Measurements from ENCODE around the gene DOCK8. TPM values are rescaled to one million over a fixed set of nuclear protein-coding genes. Genes with fewer than 3 reads are reported as not detected.

Gene DOCK8
- total RNA-seq, 2 experiments from 2014 or later = 163 to 166 TPM

DNA sequence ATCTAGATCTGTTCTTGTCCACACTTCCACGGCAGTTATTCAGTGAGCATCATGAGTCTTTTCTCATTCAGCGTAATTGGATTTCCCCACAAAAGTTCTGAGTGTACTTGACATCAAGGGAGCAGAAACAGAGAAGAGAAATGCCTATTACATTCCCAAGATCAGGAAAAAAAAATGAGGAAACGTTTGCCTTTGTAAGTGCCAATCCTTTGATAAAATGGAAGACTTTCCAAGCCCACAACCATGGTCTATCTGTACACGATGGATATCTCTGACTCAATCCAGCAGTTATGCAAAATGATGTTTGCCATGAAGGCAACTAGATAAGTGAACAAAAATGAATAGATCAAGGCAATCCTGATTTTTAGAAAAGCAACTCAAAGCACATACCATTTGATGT is 235.9 kb downstream of the DOCK8 start:
- DNase-seq (no peak), ATAC-seq (no peak)
- H3K4me3 Mint-ChIP-seq = no peak overlapping the region
- intact Hi-C loops (cut with micrococcal nuclease) = no loop called here
- CTCF ChIA-PET = no interaction called here
- H3K27me3 Mint-ChIP-seq = no peaks in the 10 kb centered on the region
- no peaks in the 10 kb centered on the region for H3K9me3 Mint-ChIP-seq
- peaks cover 20% of the 10 kb centered on the region for H3K4me1 Mint-ChIP-seq (ENCODE audit: low read depth)
- H3K27ac Mint-ChIP-seq = no peak overlapping the region
- H3K36me3 Mint-ChIP-seq (ENCODE audit: low read depth) = peaks cover 53% of the 10 kb centered on the region
- TF ChIP-seq, protein P1, sequence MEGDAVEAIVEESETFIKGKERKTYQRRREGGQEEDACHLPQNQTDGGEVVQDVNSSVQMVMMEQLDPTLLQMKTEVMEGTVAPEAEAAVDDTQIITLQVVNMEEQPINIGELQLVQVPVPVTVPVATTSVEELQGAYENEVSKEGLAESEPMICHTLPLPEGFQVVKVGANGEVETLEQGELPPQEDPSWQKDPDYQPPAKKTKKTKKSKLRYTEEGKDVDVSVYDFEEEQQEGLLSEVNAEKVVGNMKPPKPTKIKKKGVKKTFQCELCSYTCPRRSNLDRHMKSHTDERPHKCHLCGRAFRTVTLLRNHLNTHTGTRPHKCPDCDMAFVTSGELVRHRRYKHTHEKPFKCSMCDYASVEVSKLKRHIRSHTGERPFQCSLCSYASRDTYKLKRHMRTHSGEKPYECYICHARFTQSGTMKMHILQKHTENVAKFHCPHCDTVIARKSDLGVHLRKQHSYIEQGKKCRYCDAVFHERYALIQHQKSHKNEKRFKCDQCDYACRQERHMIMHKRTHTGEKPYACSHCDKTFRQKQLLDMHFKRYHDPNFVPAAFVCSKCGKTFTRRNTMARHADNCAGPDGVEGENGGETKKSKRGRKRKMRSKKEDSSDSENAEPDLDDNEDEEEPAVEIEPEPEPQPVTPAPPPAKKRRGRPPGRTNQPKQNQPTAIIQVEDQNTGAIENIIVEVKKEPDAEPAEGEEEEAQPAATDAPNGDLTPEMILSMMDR (IDR thresholded peaks at IDR 0.05) = no peak
- POLR2A ChIA-PET = no interaction called here

DNA sequence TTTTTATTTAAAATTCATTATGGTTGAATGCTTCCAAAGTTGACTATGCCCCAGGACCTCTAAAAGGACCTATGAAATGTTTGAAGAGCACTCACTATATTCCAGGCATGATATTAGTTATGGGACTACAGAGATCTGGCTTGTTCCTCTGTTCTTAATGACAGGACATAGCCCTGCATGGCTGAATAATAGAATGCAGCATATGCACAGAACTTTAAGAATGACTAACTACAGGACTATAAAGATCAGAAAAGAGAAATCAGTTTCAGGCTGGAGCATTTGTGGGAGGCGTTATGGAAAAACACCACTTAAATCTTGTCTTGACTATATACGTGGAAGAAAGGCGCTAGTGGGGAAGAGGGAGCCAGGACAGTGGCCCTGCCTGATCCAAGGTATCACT is 239.2 kb downstream of the DOCK8 start:
- H3K27me3 Mint-ChIP-seq = no peaks in the 10 kb centered on the region
- no peak for ATAC-seq
- CTCF ChIA-PET = no interaction called here
- peaks cover 6% of the 10 kb centered on the region for H3K4me1 Mint-ChIP-seq (ENCODE audit: low read depth)
- no peak overlapping the region for H3K27ac Mint-ChIP-seq
- peaks cover 32% of the 10 kb centered on the region for H3K36me3 Mint-ChIP-seq (ENCODE audit: low read depth)
- intact Hi-C loops (cut with micrococcal nuclease) = no loop called here
- no peak overlapping the region for H3K4me3 Mint-ChIP-seq
- no peak for DNase-seq
- no peaks in the 10 kb centered on the region for H3K9me3 Mint-ChIP-seq
- POLR2A ChIA-PET = no interaction called here
- TF ChIP-seq, protein P1 (IDR thresholded peaks at IDR 0.05) = no peak

DNA sequence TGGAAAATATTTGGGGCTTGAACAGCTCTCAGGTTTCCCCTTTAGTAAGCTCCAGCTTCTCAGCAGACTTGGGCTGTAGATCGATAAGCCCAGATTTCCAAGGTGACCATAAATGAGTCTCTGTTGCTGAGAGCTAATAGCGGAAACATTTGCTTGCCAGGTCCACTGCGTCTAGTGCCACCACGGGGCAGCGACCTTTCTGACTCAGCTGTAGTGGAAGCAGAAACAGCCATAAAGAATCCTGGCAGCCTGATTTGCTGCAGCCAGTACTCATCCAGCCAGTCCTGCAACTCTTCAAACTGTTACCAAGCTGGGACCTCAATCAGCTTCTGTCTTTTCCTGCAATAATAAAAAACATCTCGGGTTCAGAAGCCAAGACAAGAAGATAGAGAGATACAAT is 241.7 kb downstream of the DOCK8 start:
- H3K4me3 Mint-ChIP-seq = no peak overlapping the region
- H3K9me3 Mint-ChIP-seq = no peaks in the 10 kb centered on the region
- TF ChIP-seq, protein P1 (IDR thresholded peaks at IDR 0.05) = no peak
- H3K36me3 Mint-ChIP-seq (ENCODE audit: low read depth) = peaks cover 33% of the 10 kb centered on the region
- no peaks in the 10 kb centered on the region for H3K27me3 Mint-ChIP-seq
- ChIA-PET CTCF (no interaction called here), POLR2A (no interaction called here)
- intact Hi-C loops (cut with micrococcal nuclease) = no loop called here
- peaks cover 13% of the 10 kb centered on the region for H3K4me1 Mint-ChIP-seq (ENCODE audit: low read depth)
- no peak for DNase-seq
- H3K27ac Mint-ChIP-seq = no peak overlapping the region
- ATAC-seq = no peak

DNA sequence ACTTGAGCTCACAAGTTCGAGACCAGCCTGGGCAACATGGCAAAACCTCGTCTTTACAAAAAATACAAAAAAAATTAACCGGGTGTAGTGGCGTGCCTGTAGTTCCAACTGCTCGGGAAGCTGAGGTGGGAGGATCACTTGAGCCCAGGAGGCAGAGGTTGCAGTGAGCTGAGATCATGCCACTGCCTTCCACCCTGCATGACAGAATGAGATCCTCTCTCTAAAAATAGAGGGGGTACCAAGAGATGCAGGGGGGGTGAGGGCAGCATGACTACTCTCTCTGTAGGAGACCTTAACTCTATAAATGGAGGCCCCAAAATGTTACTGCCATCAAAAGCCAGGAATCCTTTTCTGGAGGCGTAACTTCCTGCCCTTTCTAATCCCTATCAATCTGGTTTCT is 243.9 kb downstream of the DOCK8 start:
- POLR2A ChIA-PET = interaction anchor here (0.8 kb wide), 1 partner anchor 10 kb away, joined by 4 read pairs; no protein-coding TSS in a partner anchor
- TF ChIP-seq, protein P1 (IDR thresholded peaks at IDR 0.05) = no peak

DNA sequence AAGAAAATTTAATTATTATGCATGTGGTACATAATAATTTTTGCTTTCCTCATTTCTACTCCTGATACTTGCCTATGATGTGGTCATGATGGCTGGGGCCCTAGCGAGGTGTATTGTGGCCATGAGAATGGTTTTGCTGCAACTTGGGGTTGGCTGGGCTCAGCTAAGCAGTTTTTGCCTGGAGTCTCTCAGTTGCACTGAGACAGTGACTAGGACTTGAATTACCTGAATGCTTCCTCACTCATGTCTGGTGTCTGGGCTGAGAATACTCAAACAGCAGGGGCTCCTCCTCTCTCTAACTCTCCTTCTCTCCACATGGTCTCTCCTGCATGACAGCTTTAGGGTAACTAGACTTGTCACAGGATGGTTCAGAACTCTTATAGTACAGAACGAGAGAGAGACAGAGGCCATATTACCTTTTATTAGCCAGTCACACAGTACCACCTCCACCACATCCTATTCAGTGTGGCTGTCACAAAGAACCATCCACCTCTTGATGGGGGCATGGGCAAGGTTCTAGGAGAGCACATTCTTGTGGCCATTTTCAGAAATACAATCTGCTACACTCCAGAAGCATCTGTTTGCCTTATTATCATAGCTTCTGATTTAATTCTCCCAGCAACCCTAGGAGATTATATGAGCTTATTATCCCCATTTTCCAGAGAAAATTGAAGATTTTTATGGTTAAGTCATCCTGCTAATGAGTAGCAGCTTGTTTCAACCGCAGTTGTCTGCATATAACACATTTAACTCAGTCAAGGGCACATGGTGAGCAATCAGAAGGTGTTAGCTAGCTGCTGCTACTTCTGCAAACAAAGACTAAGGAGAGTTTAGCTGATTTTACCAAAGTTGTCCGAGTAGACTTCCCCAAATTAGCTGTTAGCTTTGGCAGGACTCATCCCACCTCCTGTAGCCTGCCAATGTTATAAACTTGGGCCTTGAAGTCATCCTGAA is 245.1 kb downstream of the DOCK8 start:
- peaks cover 35% of the 10 kb centered on the region for H3K36me3 Mint-ChIP-seq (ENCODE audit: low read depth)
- ChIA-PET CTCF (interaction anchor here (1.0 kb wide), 2 partner anchors 11 to 14 kb away, joined by 3 to 4 read pairs; no protein-coding TSS in a partner anchor), POLR2A (interaction anchor here (0.6 to 0.9 kb wide), 3 partner anchors 8 to 1648 kb away, joined by 3 to 4 read pairs (median 3); no protein-coding TSS in a partner anchor)
- H3K27me3 Mint-ChIP-seq = no peaks in the 10 kb centered on the region
- no peak overlapping the region for H3K4me3 Mint-ChIP-seq
- TF ChIP-seq, protein P1 (IDR thresholded peaks at IDR 0.05) = no peak
- ATAC-seq = peak; percentile 62
- H3K27ac Mint-ChIP-seq = peak overlapping the region; percentile 58
- DNase-seq = peak; percentile 13
- H3K9me3 Mint-ChIP-seq = no peaks in the 10 kb centered on the region
- peaks cover 13% of the 10 kb centered on the region for H3K4me1 Mint-ChIP-seq (ENCODE audit: low read depth)
- intact Hi-C loops (cut with micrococcal nuclease) = no loop called here

More for the DNA sequence above, 243.9 kb downstream of the DOCK8 start:
- CTCF ChIA-PET = interaction anchor here (1.0 kb wide), 1 partner anchor 13 kb away, joined by 3 read pairs; no protein-coding TSS in a partner anchor
- Mint-ChIP-seq H3K4me1 (ENCODE audit: low read depth) (peaks cover 13% of the 10 kb centered on the region), H3K36me3 (ENCODE audit: low read depth) (peaks cover 37% of the 10 kb centered on the region), H3K27me3 (no peaks in the 10 kb centered on the region), H3K27ac (peak overlapping the region; percentile 66), H3K9me3 (no peaks in the 10 kb centered on the region), H3K4me3 (no peak overlapping the region)
- DNase-seq (no peak), ATAC-seq (no peak)
- intact Hi-C loops (cut with micrococcal nuclease) = no loop called here
